ENCODE measurements around the gene NAB1. TPM values are rescaled to one million over a fixed set of nuclear protein-coding genes. Genes with fewer than 3 reads are reported as not detected.

Gene NAB1
- polyA plus RNA-seq, 1 of the 3 experiments (the other 2 are of a cell fraction) = 9.7 TPM

- Histone ChIP-seq H3K79me2 (ENCODE audit: insufficient read depth) (peaks cover 21% of the 10 kb centered on the region), H3F3A (replicated peaks; ENCODE audit: insufficient read depth) (no peaks in the 10 kb centered on the region), H3K4me1 (ENCODE audit: control insufficient read depth in 1 of 2, insufficient read depth in 2 of 2, low read depth in 1 of 2, low read length in 1 of 2) (no peaks in the 10 kb centered on the region; a peak in 3 of 4 replicates), H3K27ac (ENCODE audit: low read depth in 2 of 2, low read length in 1 of 2) (no peak overlapping the region), H3K9me3 (no peaks in the 10 kb centered on the region), H4K20me1 (ENCODE audit: insufficient read depth) (no peaks in the 10 kb centered on the region), H3K4me2 (no peak overlapping the region), H3K27me3 (ENCODE audit: insufficient read depth) (no peaks in the 10 kb centered on the region), H3K36me3 (replicated peaks in 1 of 2; ENCODE audit: control insufficient read depth in 1 of 2, insufficient read depth in 2 of 2, low read length in 1 of 2) (peaks cover 18 to 20% of the 10 kb centered on the region in 2 experiments), H3K9ac (no peak overlapping the region), H3K9me2 (no peaks in the 10 kb centered on the region), H2AFZ (ENCODE audit: low read depth) (no peak overlapping the region), H3K4me3 (ENCODE audit: low read depth in 2 of 2, low read length in 1 of 2) (no peak overlapping the region)
- ChIA-PET CTCF (interaction anchor here (0.6 to 2.0 kb wide), 4 partner anchors 10 to 246 kb away, joined by 3 to 6 read pairs (median 4); no protein-coding TSS in a partner anchor), POLR2A (no interaction called here)
- TF ChIP-seq, protein P1, sequence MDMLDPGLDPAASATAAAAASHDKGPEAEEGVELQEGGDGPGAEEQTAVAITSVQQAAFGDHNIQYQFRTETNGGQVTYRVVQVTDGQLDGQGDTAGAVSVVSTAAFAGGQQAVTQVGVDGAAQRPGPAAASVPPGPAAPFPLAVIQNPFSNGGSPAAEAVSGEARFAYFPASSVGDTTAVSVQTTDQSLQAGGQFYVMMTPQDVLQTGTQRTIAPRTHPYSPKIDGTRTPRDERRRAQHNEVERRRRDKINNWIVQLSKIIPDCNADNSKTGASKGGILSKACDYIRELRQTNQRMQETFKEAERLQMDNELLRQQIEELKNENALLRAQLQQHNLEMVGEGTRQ (IDR thresholded peaks at IDR 0.05; ENCODE audit: borderline replicate concordance, low read depth, low read length) = no peak
- TF ChIP-seq RXRA (IDR thresholded peaks at IDR 0.05; ENCODE audit: borderline replicate concordance, low read depth) (no peak), TCF12 (IDR thresholded peaks at IDR 0.05) (no peak), TAF1 (IDR thresholded peaks at IDR 0.05; ENCODE audit: borderline replicate concordance, low read depth, low read length) (no peak), RFX5 (IDR thresholded peaks at IDR 0.05; ENCODE audit: low read length) (no peak)
- DNase-seq = no peak
- WGBS (ENCODE audit: low lambda C conversion rate) = 93% methylated on average over 3 of the region's 3 CpGs
These were observed 13.9 kb downstream of the NAB1 start for GRCh38 chr2:190662754-190663153.

- Histone ChIP-seq H3K4me3 (ENCODE audit: low read depth in 2 of 2, low read length in 1 of 2) (no peak overlapping the region), H3K9ac (no peak overlapping the region), H3F3A (replicated peaks; ENCODE audit: insufficient read depth) (no peaks in the 10 kb centered on the region), H3K9me2 (no peaks in the 10 kb centered on the region), H3K27ac (ENCODE audit: low read depth in 2 of 2, low read length in 1 of 2) (no peak overlapping the region), H3K27me3 (ENCODE audit: insufficient read depth) (no peaks in the 10 kb centered on the region), H3K9me3 (no peaks in the 10 kb centered on the region), H3K36me3 (replicated peaks in 1 of 2; ENCODE audit: control insufficient read depth in 1 of 2, insufficient read depth in 2 of 2, low read length in 1 of 2) (peaks cover 18 to 20% of the 10 kb centered on the region in 2 experiments), H2AFZ (ENCODE audit: low read depth) (no peak overlapping the region), H3K4me2 (no peak overlapping the region), H3K79me2 (ENCODE audit: insufficient read depth) (peaks cover 19% of the 10 kb centered on the region), H3K4me1 (ENCODE audit: control insufficient read depth in 1 of 2, insufficient read depth in 2 of 2, low read depth in 1 of 2, low read length in 1 of 2) (no peaks in the 10 kb centered on the region; a peak in 3 of 4 replicates), H4K20me1 (ENCODE audit: insufficient read depth) (no peaks in the 10 kb centered on the region)
- no peak for DNase-seq
- ChIA-PET POLR2A (no interaction called here), CTCF (interaction anchor here (1.1 to 2.0 kb wide), 3 partner anchors 11 to 21 kb away, joined by 3 to 6 read pairs (median 5); no protein-coding TSS in a partner anchor)
- TF ChIP-seq MEF2A (IDR thresholded peaks at IDR 0.05; ENCODE audit: borderline replicate concordance, low read depth) (no peak), RAD21 (IDR thresholded peaks at IDR 0.05; ENCODE audit: low read length) (no peak), GATA2 (CRISPR knock-in tag; IDR thresholded peaks at IDR 0.05) (no peak)
- WGBS (ENCODE audit: low lambda C conversion rate) = 90% methylated on average over 2 of the region's 2 CpGs
These were observed 14.5 kb downstream of the NAB1 start for GRCh38 chr2:190663348-190663747.

DNA sequence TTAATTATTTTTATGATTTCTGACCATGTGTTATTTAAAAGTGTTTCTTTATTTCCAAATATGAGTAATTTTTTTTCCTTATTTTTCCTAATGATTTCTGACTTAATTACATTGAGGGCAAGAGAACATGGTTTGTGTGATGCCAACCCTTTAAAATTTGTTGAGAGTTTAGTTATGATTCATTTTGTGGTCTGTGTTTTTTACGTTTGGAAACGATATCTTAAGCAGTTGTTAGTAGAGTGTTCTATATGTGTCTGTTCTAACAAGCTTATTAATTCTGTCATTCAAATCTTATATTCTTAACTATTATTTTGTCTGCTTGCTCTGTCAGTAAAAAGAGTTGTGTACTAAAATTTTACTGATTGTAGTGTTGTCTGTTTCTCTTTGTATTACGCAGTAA lies 15.0 kb downstream of the NAB1 start:
- Histone ChIP-seq H2AFZ (ENCODE audit: low read depth) (no peak overlapping the region), H3K4me1 (ENCODE audit: control insufficient read depth in 1 of 2, insufficient read depth in 2 of 2, low read depth in 1 of 2, low read length in 1 of 2) (no peaks in the 10 kb centered on the region; a peak in 3 of 4 replicates), H3F3A (replicated peaks; ENCODE audit: insufficient read depth) (no peaks in the 10 kb centered on the region), H3K27me3 (ENCODE audit: insufficient read depth) (no peaks in the 10 kb centered on the region), H4K20me1 (ENCODE audit: insufficient read depth) (no peaks in the 10 kb centered on the region), H3K9ac (no peak overlapping the region), H3K79me2 (ENCODE audit: insufficient read depth) (peaks cover 14% of the 10 kb centered on the region), H3K9me3 (no peaks in the 10 kb centered on the region), H3K27ac (ENCODE audit: low read depth in 2 of 2, low read length in 1 of 2) (no peak overlapping the region), H3K9me2 (no peaks in the 10 kb centered on the region), H3K36me3 (replicated peaks in 1 of 2; ENCODE audit: control insufficient read depth in 1 of 2, insufficient read depth in 2 of 2, low read length in 1 of 2) (peaks cover 18 to 20% of the 10 kb centered on the region in 2 experiments), H3K4me2 (no peak overlapping the region), H3K4me3 (ENCODE audit: low read depth in 2 of 2, low read length in 1 of 2) (no peak overlapping the region)
- TF ChIP-seq, protein P2, sequence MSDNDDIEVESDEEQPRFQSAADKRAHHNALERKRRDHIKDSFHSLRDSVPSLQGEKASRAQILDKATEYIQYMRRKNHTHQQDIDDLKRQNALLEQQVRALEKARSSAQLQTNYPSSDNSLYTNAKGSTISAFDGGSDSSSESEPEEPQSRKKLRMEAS (IDR thresholded peaks at IDR 0.05; ENCODE audit: low read depth) = no peak
- TF ChIP-seq ELF1 (IDR thresholded peaks at IDR 0.05) (no peak), EP300 (IDR thresholded peaks at IDR 0.05; ENCODE audit: borderline replicate concordance in 1 of 2, low read depth in 1 of 2, low read length in 1 of 2) (no peak), MEF2A (IDR thresholded peaks at IDR 0.05; ENCODE audit: borderline replicate concordance, low read depth) (no peak), RAD21 (IDR thresholded peaks at IDR 0.05; ENCODE audit: low read length) (no peak)
- CTCF ChIA-PET = interaction anchor here (1.1 to 2.0 kb wide), 2 partner anchors 11 to 20 kb away, joined by 3 to 5 read pairs; no protein-coding TSS in a partner anchor
- no peak for DNase-seq
- POLR2A ChIA-PET = no interaction called here
- WGBS (ENCODE audit: low lambda C conversion rate) = 96% methylated on average over 3 of the region's 3 CpGs

Measured in SK-N-SH (cell line).